K562 (cell line): ENCODE results near the gene SHISAL2A. TPM values are rescaled to one million over a fixed set of nuclear protein-coding genes. Genes with fewer than 3 reads are reported as not detected.
A peak's percentile ranks its signal among the peaks of the same experiment; 100 is the strongest.

Experiments
- ATAC-seq: fragments of 200-7000 bp; cut with Tn5 transposase; 3 replicates; pipeline ENCODE4 v1.9.1; 2020; ENCODE audit warnings: moderate library complexity
- BruUV-seq: library from RNA; stranded (reverse); fragments of 400-500 nt; replicated peaks from 2 replicates; lab custom pipeline; 2021; lab: Mats Ljungman, UMichigan
- CTCF ChIA-PET: fragments of 300-600 bp; formaldehyde crosslinking; extraction: SDS; loops from one replicate; lab custom pipeline; 2021; ENCODE audit warnings: low intra/inter-chr PET ratio; lab: Yijun Ruan, JAX
- POLR2A ChIA-PET: fragments of 300-600, 350-650 bp; sonication (Branson Sonifier 250); formaldehyde crosslinking; extraction: SDS; loops from one replicate; lab custom pipeline; 2021; ENCODE audit warnings: antibody characterized with exemption, inconsistent platforms; lab: Yijun Ruan, JAX
- DNase-seq, 4 experiments: peaks; one replicate each; pipeline versions ENCODE4 v3.0.0 to v3.0.0-alpha.2; 2011 to 2018; ENCODE audit warnings: low spot score in 3 of 4, mixed read lengths in 3 of 4; ENCODE audit errors: extremely low read depth in 1 of 4
- FAIRE-seq: peaks from 2 replicates; lab custom pipeline; 2011; peaks lifted over from hg19 to GRCh38; lab: Jason Lieb, UNC
- H2AFZ ChIP-seq: 2 replicates; pipeline ENCODE4 v1.6.0; 2011; ENCODE audit warnings: low read depth, low read length, control low read depth, inconsistent platforms
- H3K27ac ChIP-seq: fragments of 200-600 bp; 3 replicates; pipeline ENCODE4 v1.8.0; 2011; ENCODE audit warnings: low read depth, mild to moderate bottlenecking, control low read depth, inconsistent platforms, low read length, moderate library complexity, mixed read lengths; ENCODE audit errors: extremely low read depth
- H3K27me3 ChIP-seq, 2 experiments: fragments of 300-600 bp in 1 of 2; 2 replicates in 1 of 2; 3 replicates in 1 of 2; pipeline versions ENCODE4 v1.6.0 to v1.8.0; 2011; ENCODE audit warnings: inconsistent platforms in 2 of 2, low read length in 2 of 2, mild to moderate bottlenecking in 1 of 2, mixed read lengths in 1 of 2, moderate library complexity in 1 of 2; ENCODE audit not compliant: control insufficient read depth in 2 of 2, insufficient read depth in 2 of 2
- H3K36me3 ChIP-seq: fragments of 300-600 bp; 3 replicates; pipeline ENCODE4 v1.8.0; 2011; ENCODE audit warnings: mild to moderate bottlenecking, low read length, inconsistent platforms; ENCODE audit not compliant: control insufficient read depth, insufficient read depth
- H3K4me1 ChIP-seq, 2 experiments: fragments of 200-600 bp in 1 of 2; replicated peaks in 1 of 2; 2 replicates in 1 of 2; 3 replicates in 1 of 2; pipeline versions ENCODE4 v1.5.1 to v1.8.0; 2011; ENCODE audit warnings: inconsistent platforms in 2 of 2, low read length in 2 of 2, mild to moderate bottlenecking in 1 of 2, mixed read lengths in 1 of 2, moderate library complexity in 1 of 2; ENCODE audit not compliant: control insufficient read depth in 2 of 2, insufficient read depth in 2 of 2
- H3K4me2 ChIP-seq: 2 replicates; pipeline ENCODE4 v1.6.1; 2011; ENCODE audit warnings: low read length, control low read depth, inconsistent platforms, mixed read lengths; ENCODE audit not compliant: insufficient read depth
- H3K4me3 ChIP-seq: fragments of 200-600 bp; sonication (generic), shearing (Covaris generic); 2 replicates; pipeline ENCODE4 v1.5.1; 2016; ENCODE audit warnings: control low read depth, inconsistent platforms
- H3K79me2 ChIP-seq: fragments of 200-600 bp; 3 replicates; pipeline ENCODE4 v1.8.0; 2011; ENCODE audit warnings: low read length, inconsistent platforms; ENCODE audit not compliant: control insufficient read depth, insufficient read depth
- H3K9ac ChIP-seq, 2 experiments: 2 replicates each; pipeline versions ENCODE4 v1.6.0 to v1.6.1; 2011; ENCODE audit warnings: low read depth in 2 of 2, low read length in 2 of 2, control low read depth in 1 of 2, inconsistent platforms in 1 of 2, mild to moderate bottlenecking in 1 of 2, mixed read lengths in 1 of 2; ENCODE audit not compliant: insufficient read depth in 1 of 2
- H3K9me1 ChIP-seq: one replicate; pipeline ENCODE4 v1.6.0; 2011; ENCODE audit warnings: inconsistent platforms, mild to moderate bottlenecking, low read length, moderate library complexity; ENCODE audit not compliant: control insufficient read depth, insufficient read depth
- H3K9me3 ChIP-seq: replicated peaks from 2 replicates; pipeline ENCODE4 v1.5.1; 2011; ENCODE audit warnings: low read depth, low read length, inconsistent platforms; ENCODE audit not compliant: control insufficient read depth, insufficient read depth
- H4K20me1 ChIP-seq: replicated peaks from 2 replicates; pipeline ENCODE4 v1.6.1; 2011; ENCODE audit warnings: low read length, inconsistent platforms, mixed read lengths; ENCODE audit not compliant: control insufficient read depth, insufficient read depth
- ARID2 ChIP-seq: fragments of 450-650 bp; IDR thresholded peaks from 2 replicates; pipeline ENCODE4 v1.6.1; 2017; ENCODE audit warnings: antibody characterized with exemption, mild to moderate bottlenecking
- CEBPB ChIP-seq: fragments of 450-650 bp; IDR thresholded peaks from 2 replicates; pipeline ENCODE4 v1.6.1; 2016; ENCODE audit warnings: missing genetic modification characterization, missing compliant biosample characterization
- FUS ChIP-seq: fragments of 200-400 bp; formaldehyde crosslinking; optimal IDR thresholded peaks from 2 replicates; pipeline ENCODE3; 2017; ENCODE audit warnings: low read depth, low read length
- GABPB2 ChIP-seq: fragments of 250-450 bp; sonication (Bioruptor Pico); conservative IDR thresholded peaks from 2 replicates; pipeline ENCODE4 v1.5.1; 2021; ENCODE audit warnings: mild to moderate bottlenecking
- IRF2 ChIP-seq: sonication (generic); formaldehyde crosslinking; IDR thresholded peaks from 2 replicates; pipeline ENCODE4 v1.8.1; 2022; ENCODE audit warnings: mild to moderate bottlenecking, missing genetic modification reagents
- KLF6 ChIP-seq: fragments of 250-450 bp; sonication (Bioruptor Pico); IDR thresholded peaks from 2 replicates; pipeline ENCODE4 v1.4.0; 2020; ENCODE audit warnings: mild to moderate bottlenecking, moderate library complexity, borderline replicate concordance
- MED1 ChIP-seq: sonication (generic); formaldehyde crosslinking; IDR thresholded peaks from 2 replicates; pipeline ENCODE4 v1.8.1; 2023; ENCODE audit warnings: missing genetic modification reagents, borderline replicate concordance
- ZNF133 ChIP-seq: fragments of 250-450 bp; sonication (Bioruptor Pico); IDR thresholded peaks from 2 replicates; pipeline ENCODE4 v1.4.0; 2020; ENCODE audit warnings: mild to moderate bottlenecking
- ZNF316 ChIP-seq: fragments of 450-650 bp; IDR thresholded peaks from 2 replicates; pipeline ENCODE4 v1.6.1; 2016
- ZNF57 ChIP-seq: fragments of 450-650 bp; formaldehyde crosslinking; IDR thresholded peaks from 2 replicates; pipeline ENCODE4 v1.4.0; 2020; ENCODE audit warnings: mild to moderate bottlenecking, moderate library complexity
- WGBS: fragments of 100-300 bp; shearing (Covaris generic); methylation state at CpG from one replicate; pipeline ENCODE4 v1.1.6; 2016; ENCODE audit warnings: low coverage, mixed read lengths; ENCODE audit not compliant: insufficient coverage; ENCODE audit errors: missing lambda C conversion rate; 5-methylcytosine and 5-hydroxymethylcytosine counted together
- in situ Hi-C: fragments of 300-500 bp; cut with MboI; formaldehyde crosslinking; loops from 4 replicates; pipeline ENCODE4 v1.15.0; 2018; ENCODE audit warnings: inconsistent platforms, mixed read lengths
- intact Hi-C: fragments of 100-400 bp; cut with micrococcal nuclease; formaldehyde crosslinking; loops from 2 replicates; pipeline ENCODE4 v1.14.2; 2022
- polyA plus RNA-seq, 8 experiments: library from polyadenylated mRNA; depleted of rRNA in 4 of 8; stranded (reverse) in 5 of 8; unstranded in 3 of 8; fragments of >200 nt; fragmentation: Nextera tagmentation in 2 of 8; fragmentation: Illumina TruSeq in 1 of 8; extraction: Ambion mirVana in 2 of 8; extraction: Trizol in 1 of 8; gene quantifications; 2 replicates each; pipeline versions ENCODE4 v1.2.1 to v1.2.3, GENCODE V29; 2011 to 2014; ENCODE audit warnings: inconsistent platforms in 1 of 8, missing spikeins in 1 of 8
- total RNA-seq, 7 experiments: library from RNA; depleted of rRNA in 6 of 7; stranded (reverse); fragments of >200 nt in 6 of 7; fragmentation: Illumina TruSeq in 2 of 7; extraction: Trizol in 2 of 7; gene quantifications; 2 replicates each; pipeline versions ENCODE4 v1.2.1 to v1.2.3, GENCODE V29; 2011 to 2021; ENCODE audit warnings: low replicate concordance in 1 of 7
- TF ChIP-seq, protein P1 (sequence below): sonication (generic); formaldehyde crosslinking; IDR thresholded peaks from 2 replicates; pipeline ENCODE4 v1.8.0; 2022; ENCODE audit warnings: missing genetic modification reagents, mild to moderate bottlenecking, borderline replicate concordance
- TF ChIP-seq, protein P2 (sequence below): sonication (generic); formaldehyde crosslinking; IDR thresholded peaks from 2 replicates; pipeline ENCODE4 v1.9.0; 2022; ENCODE audit warnings: mild to moderate bottlenecking, missing genetic modification reagents

Gene SHISAL2A
- total and polyA plus RNA-seq, 9 of the 15 experiments (the other 6 are each of a cell fraction or from before 2014, with no cell fraction given), result 0.11 TPM; not detected in 8

DNA sequence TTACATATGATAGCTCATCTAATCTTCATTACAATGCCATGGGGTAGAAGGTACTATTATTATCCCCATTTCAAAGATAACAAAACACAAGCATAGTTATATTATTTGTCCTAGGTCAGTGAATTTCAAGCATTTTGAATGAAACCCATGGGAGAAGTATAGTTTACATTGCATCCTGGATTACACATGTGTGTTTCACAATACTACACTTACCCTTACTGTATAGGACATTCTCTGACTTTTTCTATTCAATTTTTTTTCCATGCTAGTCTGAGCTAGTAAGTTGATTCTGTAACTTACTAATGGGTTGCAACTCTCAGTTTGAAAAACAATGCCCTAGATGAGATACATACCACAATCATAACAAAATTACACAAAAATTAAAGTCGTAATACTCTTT lies 39.5 kb upstream of the SHISAL2A start:
- no peak overlapping the region for H3K4me2 ChIP-seq
- BruUV-seq, result no TSS peak
- ChIA-PET CTCF (interaction anchor here (0.5 kb wide), 1 partner anchor 12 kb away, joined by 3 read pairs; no protein-coding TSS in a partner anchor), POLR2A (interaction anchor here (0.9 to 1.7 kb wide), 5 partner anchors 10 to 190 kb away, joined by 3 to 8 read pairs (median 5); partner anchors contain the start of gene TUT4)
- no peaks in the 10 kb centered on the region; a peak in 1 of 5 replicates for H3K4me1 ChIP-seq
- no peak for FAIRE-seq
- H3K79me2 ChIP-seq, result no peaks in the 10 kb centered on the region
- H3K9me3 ChIP-seq, result no peaks in the 10 kb centered on the region
- no peak overlapping the region for H3K27ac ChIP-seq
- intact Hi-C loops, result no loop called here
- TF ChIP-seq CEBPB (tag), result peak; percentile 56
- no peak for TF ChIP-seq IRF2 (CRISPR knock-in tag)
- TF ChIP-seq, all 486 proteins: peak for 1
- Histone ChIP-seq H3K36me3 (no peaks in the 10 kb centered on the region), H3K9me1 (no peaks in the 10 kb centered on the region), H3K4me3 (no peak overlapping the region), H3K27me3 (no peaks in the 10 kb centered on the region), H4K20me1 (no peaks in the 10 kb centered on the region), H3K9ac (no peak overlapping the region), H2AFZ (no peak overlapping the region)
- DNase-seq (no peak), ATAC-seq (no peak)
- in situ Hi-C loops, result no loop called here
- 19% methylated on average over 1 of the region's 1 CpG for WGBS

DNA sequence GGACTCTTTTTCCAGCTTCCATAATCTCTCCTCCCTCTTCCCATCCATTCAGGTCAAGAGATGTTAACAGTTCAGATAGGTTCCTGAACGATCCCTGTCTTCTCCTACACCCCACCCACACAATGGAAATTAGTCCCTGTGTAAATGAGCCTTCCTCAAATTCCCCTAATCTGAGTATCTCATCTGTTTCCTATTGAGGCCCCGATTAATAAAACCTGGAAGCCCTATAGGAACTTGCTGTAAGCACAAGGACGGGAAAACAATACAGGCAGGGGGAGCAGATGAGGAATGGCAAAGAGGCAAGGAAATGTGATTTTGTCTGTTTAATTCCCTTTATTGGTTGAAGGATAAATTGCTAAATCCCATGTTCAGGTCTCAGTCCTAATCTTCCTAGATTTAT lies 37.9 kb upstream of the SHISAL2A start:
- Histone ChIP-seq H3K4me3 (no peak overlapping the region), H3K36me3 (no peaks in the 10 kb centered on the region), H3K9me1 (no peaks in the 10 kb centered on the region), H3K4me2 (no peak overlapping the region; the same call in 1 of the 2 replicates), H4K20me1 (no peaks in the 10 kb centered on the region), H3K79me2 (no peaks in the 10 kb centered on the region), H3K9me3 (no peaks in the 10 kb centered on the region), H2AFZ (0 out of 2 replicates have a peak overlapping the region, but pooled peaks have one; percentile 4), H3K9ac (no peak overlapping the region), H3K27ac (no peak overlapping the region), H3K4me1 (no peaks in the 10 kb centered on the region; a peak in 1 of 5 replicates), H3K27me3 (no peaks in the 10 kb centered on the region)
- WGBS, result 13% methylated on average over 3 of the region's 3 CpGs
- ChIA-PET CTCF (no interaction called here), POLR2A (interaction anchor here (0.6 to 1.3 kb wide), 3 partner anchors 9 to 238 kb away, joined by 3 read pairs; no protein-coding TSS in a partner anchor)
- intact Hi-C loops, result no loop called here
- ATAC-seq, result no peak
- BruUV-seq, result no TSS peak
- no peak for FAIRE-seq
- no peak for DNase-seq
- in situ Hi-C loops, result no loop called here
- TF ChIP-seq ARID2, result no peak
- no peak for TF ChIP-seq ZNF57 (CRISPR knock-in tag)
- TF ChIP-seq ZNF133 (CRISPR knock-in tag), result no peak
- no peak for TF ChIP-seq GABPB2
- no peak for TF ChIP-seq MED1 (CRISPR knock-in tag)
- TF ChIP-seq, protein P1, sequence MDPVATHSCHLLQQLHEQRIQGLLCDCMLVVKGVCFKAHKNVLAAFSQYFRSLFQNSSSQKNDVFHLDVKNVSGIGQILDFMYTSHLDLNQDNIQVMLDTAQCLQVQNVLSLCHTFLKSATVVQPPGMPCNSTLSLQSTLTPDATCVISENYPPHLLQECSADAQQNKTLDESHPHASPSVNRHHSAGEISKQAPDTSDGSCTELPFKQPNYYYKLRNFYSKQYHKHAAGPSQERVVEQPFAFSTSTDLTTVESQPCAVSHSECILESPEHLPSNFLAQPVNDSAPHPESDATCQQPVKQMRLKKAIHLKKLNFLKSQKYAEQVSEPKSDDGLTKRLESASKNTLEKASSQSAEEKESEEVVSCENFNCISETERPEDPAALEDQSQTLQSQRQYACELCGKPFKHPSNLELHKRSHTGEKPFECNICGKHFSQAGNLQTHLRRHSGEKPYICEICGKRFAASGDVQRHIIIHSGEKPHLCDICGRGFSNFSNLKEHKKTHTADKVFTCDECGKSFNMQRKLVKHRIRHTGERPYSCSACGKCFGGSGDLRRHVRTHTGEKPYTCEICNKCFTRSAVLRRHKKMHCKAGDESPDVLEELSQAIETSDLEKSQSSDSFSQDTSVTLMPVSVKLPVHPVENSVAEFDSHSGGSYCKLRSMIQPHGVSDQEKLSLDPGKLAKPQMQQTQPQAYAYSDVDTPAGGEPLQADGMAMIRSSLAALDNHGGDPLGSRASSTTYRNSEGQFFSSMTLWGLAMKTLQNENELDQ (CRISPR knock-in tag), result no peak
- no peak for TF ChIP-seq ZNF316
- TF ChIP-seq FUS, result no peak
- TF ChIP-seq, protein P2, sequence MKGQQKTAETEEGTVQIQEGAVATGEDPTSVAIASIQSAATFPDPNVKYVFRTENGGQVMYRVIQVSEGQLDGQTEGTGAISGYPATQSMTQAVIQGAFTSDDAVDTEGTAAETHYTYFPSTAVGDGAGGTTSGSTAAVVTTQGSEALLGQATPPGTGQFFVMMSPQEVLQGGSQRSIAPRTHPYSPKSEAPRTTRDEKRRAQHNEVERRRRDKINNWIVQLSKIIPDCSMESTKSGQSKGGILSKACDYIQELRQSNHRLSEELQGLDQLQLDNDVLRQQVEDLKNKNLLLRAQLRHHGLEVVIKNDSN (CRISPR knock-in tag), result no peak
- TF ChIP-seq KLF6 (CRISPR knock-in tag), result no peak
